Ovary (tissue), 3 donors: ENCODE data around the gene DYNC1I1.

ENCODE experiments used
- POLR2A ChIP-seq: fragments of 450-650 bp; IDR thresholded peaks from one replicate; pipeline ENCODE4 v1.6.1; 2017; ENCODE audit warnings: antibody characterized with exemption, mild to moderate bottlenecking, moderate library complexity
- TF ChIP-seq, protein P1 (sequence below), 3 donors: fragments of 450-650 bp in 2 of 3; fragments of 200-600 bp in 1 of 3; IDR thresholded peaks; one replicate each; pipeline versions ENCODE4 v1.5.1 to v1.8.0; 2016 to 2022; ENCODE audit warnings: antibody characterized with exemption in 3 of 3, mild to moderate bottlenecking in 1 of 3
- donor health status: DM: no; HTN: no; CAD: no.

DNA sequence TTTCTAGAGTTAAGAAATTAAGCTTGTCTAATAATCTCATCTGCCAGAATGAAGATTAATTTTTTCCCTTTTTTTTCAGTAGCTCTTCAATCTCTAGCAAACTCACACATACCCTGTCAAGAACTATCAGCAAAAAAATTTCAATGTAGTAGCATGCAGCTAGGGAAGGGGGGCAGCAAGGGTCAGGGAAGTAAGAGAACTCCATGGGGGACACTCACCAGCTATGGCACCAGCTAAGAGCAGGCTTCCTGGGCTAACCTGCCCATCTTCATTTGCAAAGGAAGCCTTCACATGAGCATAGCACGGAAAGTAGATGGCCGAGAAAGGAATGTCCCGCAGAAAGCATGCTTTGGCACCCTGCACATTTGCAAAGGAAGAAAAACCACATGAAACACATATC is 359.2 kb downstream of the DYNC1I1 start:
- TF ChIP-seq, protein P1, sequence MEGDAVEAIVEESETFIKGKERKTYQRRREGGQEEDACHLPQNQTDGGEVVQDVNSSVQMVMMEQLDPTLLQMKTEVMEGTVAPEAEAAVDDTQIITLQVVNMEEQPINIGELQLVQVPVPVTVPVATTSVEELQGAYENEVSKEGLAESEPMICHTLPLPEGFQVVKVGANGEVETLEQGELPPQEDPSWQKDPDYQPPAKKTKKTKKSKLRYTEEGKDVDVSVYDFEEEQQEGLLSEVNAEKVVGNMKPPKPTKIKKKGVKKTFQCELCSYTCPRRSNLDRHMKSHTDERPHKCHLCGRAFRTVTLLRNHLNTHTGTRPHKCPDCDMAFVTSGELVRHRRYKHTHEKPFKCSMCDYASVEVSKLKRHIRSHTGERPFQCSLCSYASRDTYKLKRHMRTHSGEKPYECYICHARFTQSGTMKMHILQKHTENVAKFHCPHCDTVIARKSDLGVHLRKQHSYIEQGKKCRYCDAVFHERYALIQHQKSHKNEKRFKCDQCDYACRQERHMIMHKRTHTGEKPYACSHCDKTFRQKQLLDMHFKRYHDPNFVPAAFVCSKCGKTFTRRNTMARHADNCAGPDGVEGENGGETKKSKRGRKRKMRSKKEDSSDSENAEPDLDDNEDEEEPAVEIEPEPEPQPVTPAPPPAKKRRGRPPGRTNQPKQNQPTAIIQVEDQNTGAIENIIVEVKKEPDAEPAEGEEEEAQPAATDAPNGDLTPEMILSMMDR (IDR thresholded peaks at IDR 0.05): no peak
- no peak for TF ChIP-seq POLR2A
